T-helper 2 cell treated with Interferon-gamma antibody and Interleukin-4, amounts not matched to agents 100 ng/mL and 5 ng/mL, for 36 hours (primary cell): Measurements from ENCODE around the gene GFRA1. TPM values are rescaled to one million over a fixed set of nuclear protein-coding genes. Genes with fewer than 3 reads are reported as not detected.

Experiments
- intact Hi-C: fragments of 100-400 bp; cut with micrococcal nuclease; formaldehyde crosslinking; loops from one replicate; pipeline ENCODE4 v1.15.1; 2023
- total RNA-seq: library from RNA; stranded (reverse); gene quantifications from 2 replicates; pipeline ENCODE4 v1.2.3, GENCODE V29; 2022

The GFRA1 gene
- total RNA-seq, 1 donor from 2014 or later, result not detected

GRCh38 chr10:116106611-116107010 lies 166.4 kb downstream of the GFRA1 start:
- intact Hi-C loops, result no loop called here

GRCh38 chr10:116105264-116105663 lies 167.7 kb downstream of the GFRA1 start:
- intact Hi-C loops, result no loop called here

- intact Hi-C loops, result no loop called here
Observed at GRCh38 chr10:116104210-116104932, 168.6 kb downstream of the GFRA1 start.

GRCh38 chr10:116103668-116104067 lies 169.3 kb downstream of the GFRA1 start:
- intact Hi-C loops, result no loop called here

- intact Hi-C loops, result no loop called here
Observed at GRCh38 chr10:116101616-116102315, 171.2 kb downstream of the GFRA1 start.

- intact Hi-C loops, result no loop called here
Observed at GRCh38 chr10:116100984-116101383, 172.0 kb downstream of the GFRA1 start.

- intact Hi-C loops, result no loop called here
Observed at GRCh38 chr10:116099023-116099420, 174.0 kb downstream of the GFRA1 start.

GRCh38 chr10:116098411-116099022 lies 174.5 kb downstream of the GFRA1 start:
- intact Hi-C loops, result no loop called here

- intact Hi-C loops, result no loop called here
Observed at GRCh38 chr10:116097239-116097784, 175.7 kb downstream of the GFRA1 start.

- intact Hi-C loops, result no loop called here
Observed at GRCh38 chr10:116096526-116096925, 176.5 kb downstream of the GFRA1 start.

- intact Hi-C loops, result no loop called here
Observed at GRCh38 chr10:116094356-116094755, 178.7 kb downstream of the GFRA1 start.

GRCh38 chr10:116093031-116093430 lies 180.0 kb downstream of the GFRA1 start:
- intact Hi-C loops, result no loop called here

GRCh38 chr10:116088985-116089384 lies 184.0 kb downstream of the GFRA1 start:
- intact Hi-C loops, result no loop called here

GRCh38 chr10:116085323-116085722 lies 187.7 kb downstream of the GFRA1 start:
- intact Hi-C loops, result no loop called here

- intact Hi-C loops, result no loop called here
Observed at GRCh38 chr10:116084161-116084560, 188.8 kb downstream of the GFRA1 start.

- intact Hi-C loops, result no loop called here
Observed at GRCh38 chr10:116083226-116083762, 189.7 kb downstream of the GFRA1 start.

- intact Hi-C loops, result no loop called here
Observed at GRCh38 chr10:116082762-116083161, 190.2 kb downstream of the GFRA1 start.

- intact Hi-C loops, result no loop called here
Observed at GRCh38 chr10:116082206-116082605, 190.8 kb downstream of the GFRA1 start.

- intact Hi-C loops, result no loop called here
Observed at GRCh38 chr10:116080553-116080952, 192.5 kb downstream of the GFRA1 start.

GRCh38 chr10:116079355-116079754 lies 193.7 kb downstream of the GFRA1 start:
- intact Hi-C loops, result no loop called here

GRCh38 chr10:116076621-116077020 lies 196.4 kb downstream of the GFRA1 start:
- intact Hi-C loops, result no loop called here

GRCh38 chr10:116073510-116073909 lies 199.5 kb downstream of the GFRA1 start:
- intact Hi-C loops, result no loop called here
